Measurements from ENCODE around the gene PPP2R2C. TPM values are rescaled to one million over a fixed set of nuclear protein-coding genes. Genes with fewer than 3 reads are reported as not detected.

PPP2R2C gene
- total and polyA plus RNA-seq, 4 experiments from 2014 or later = not detected

DNA sequence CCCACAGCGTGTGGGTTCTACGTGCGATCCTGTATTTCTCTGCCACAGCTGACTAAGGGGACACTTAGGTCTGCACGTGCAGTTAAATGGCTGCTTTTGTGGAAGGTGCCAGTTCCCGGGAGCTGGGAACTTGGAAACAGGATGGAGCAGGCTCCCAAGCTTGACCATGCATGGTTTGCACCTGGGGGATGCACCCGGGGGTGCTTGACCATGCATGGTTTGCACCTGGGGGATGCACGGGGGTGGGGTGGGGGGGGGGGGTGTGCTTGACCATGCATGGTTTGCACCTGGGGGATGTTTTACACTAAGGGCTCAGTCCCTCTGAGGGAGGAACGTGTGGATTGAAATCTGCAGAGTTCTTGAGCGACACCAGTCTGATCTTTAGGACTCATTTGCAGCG lies 197.1 kb downstream of the PPP2R2C start:
- H3K36me3 Mint-ChIP-seq = no peaks in the 10 kb centered on the region

DNA sequence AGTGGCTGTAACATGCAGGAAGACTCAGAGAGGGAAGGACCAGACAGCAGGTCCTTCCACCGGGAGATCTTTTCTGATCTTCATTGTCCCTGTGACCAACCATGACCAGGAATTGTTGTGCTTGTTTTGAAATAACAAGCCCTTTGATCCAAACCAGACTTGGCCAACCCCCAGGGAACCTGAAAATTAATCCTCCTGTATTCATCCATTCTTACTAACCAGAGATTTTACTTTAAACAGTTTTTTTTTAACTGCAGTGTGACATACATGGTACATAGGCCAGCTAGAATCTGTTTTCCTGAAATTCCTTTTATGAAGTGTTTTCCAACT lies 198.8 kb downstream of the PPP2R2C start:
- intact Hi-C loops (cut with micrococcal nuclease) = no loop called here
- no peak overlapping the region for H3K4me3 Mint-ChIP-seq
- Histone ChIP-seq H3K9me3 (ENCODE audit: control insufficient read depth in 1 of 2, low read length in 2 of 2) (no peaks in the 10 kb centered on the region), H3K27ac (ENCODE audit: low read depth, low read length) (no peak overlapping the region), H3K4me3 (ENCODE audit: low read length in 2 of 2) (no peak overlapping the region), H3K36me3 (ENCODE audit: insufficient read depth, low read length) (no peaks in the 10 kb centered on the region), H3K4me1 (ENCODE audit: insufficient read depth, low read length) (peaks cover 20% of the 10 kb centered on the region), H3K27me3 (ENCODE audit: insufficient read depth, low read length) (no peaks in the 10 kb centered on the region)
- no peak overlapping the region for H3K27ac Mint-ChIP-seq
- H3K27me3 Mint-ChIP-seq = no peaks in the 10 kb centered on the region
- peaks cover 0 to 2% of the 10 kb centered on the region in 2 donors for H3K36me3 Mint-ChIP-seq
- no peak for DNase-seq
- H3K9me3 Mint-ChIP-seq = no peaks in the 10 kb centered on the region
- peaks cover 10 to 26% (median 16%) of the 10 kb centered on the region in 4 donors for H3K4me1 Mint-ChIP-seq
- POLR2A ChIA-PET (ENCODE audit: partially characterized antibody) = no interaction called here
- CTCF ChIA-PET (ENCODE audit: partially characterized antibody) = no interaction called here

More for the DNA sequence above, 197.1 kb downstream of the PPP2R2C start:
- H3K9me3 ChIP-seq (ENCODE audit: control insufficient read depth in 1 of 2, low read length in 2 of 2) = no peaks in the 10 kb centered on the region
- no peak overlapping the region for H3K4me3 ChIP-seq (ENCODE audit: low read length in 2 of 2)
- H3K4me1 ChIP-seq (ENCODE audit: insufficient read depth, low read length) = peaks cover 17% of the 10 kb centered on the region
- Mint-ChIP-seq H3K27ac (no peak overlapping the region), H3K27me3 (no peaks in the 10 kb centered on the region), H3K9me3 (no peaks in the 10 kb centered on the region), H3K4me3 (no peak overlapping the region), H3K4me1 (peaks cover 7 to 24% (median 14%) of the 10 kb centered on the region in 4 donors)
- no peaks in the 10 kb centered on the region for H3K27me3 ChIP-seq (ENCODE audit: insufficient read depth, low read length)
- intact Hi-C loops (cut with micrococcal nuclease) = no loop called here
- no peak for DNase-seq
- H3K27ac ChIP-seq (ENCODE audit: low read depth, low read length) = no peak overlapping the region
- no peaks in the 10 kb centered on the region for H3K36me3 ChIP-seq (ENCODE audit: insufficient read depth, low read length)
- ChIA-PET POLR2A (ENCODE audit: partially characterized antibody) (no interaction called here), CTCF (ENCODE audit: partially characterized antibody) (no interaction called here)

DNA sequence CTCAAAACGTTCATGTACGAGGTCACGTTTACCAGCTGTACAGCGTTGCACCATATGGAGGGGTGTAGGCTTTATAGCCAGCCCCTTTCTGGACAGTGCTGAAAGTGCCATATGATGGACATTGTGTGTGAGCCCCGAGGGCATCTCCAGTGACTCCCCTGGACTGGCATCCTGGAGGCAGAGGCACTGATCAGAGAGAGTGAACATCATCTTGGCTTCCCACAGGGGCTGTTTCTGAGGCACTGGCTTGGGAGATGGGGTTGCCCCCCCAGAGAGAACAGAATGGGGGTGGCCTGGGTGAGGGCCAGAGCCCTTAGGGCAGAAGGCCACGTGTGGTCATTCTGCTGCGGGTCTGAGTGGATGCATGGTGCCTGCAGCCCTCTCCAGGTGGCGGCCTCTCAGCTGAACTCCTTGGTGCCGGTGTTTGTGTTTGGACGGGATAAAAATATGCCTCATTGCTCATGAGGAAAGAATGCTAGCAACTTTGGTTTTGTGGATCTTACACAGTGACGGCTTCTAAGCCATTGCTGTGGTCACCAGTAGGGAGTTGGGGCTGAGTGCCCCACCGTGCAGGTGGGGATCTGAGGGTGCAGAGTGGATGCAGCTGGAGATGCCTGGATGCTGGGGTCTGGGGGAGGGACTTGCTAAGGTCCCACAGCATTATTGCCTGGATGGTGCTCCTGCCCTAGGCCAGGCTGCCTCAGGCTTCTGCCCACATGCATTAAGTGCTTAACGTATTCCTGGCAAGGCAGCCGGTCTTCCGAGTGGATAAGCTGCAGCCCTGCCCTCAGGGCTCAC lies 199.4 kb downstream of the PPP2R2C start:
- intact Hi-C loops (cut with micrococcal nuclease) = no loop called here
- H3K4me3 ChIP-seq (ENCODE audit: low read length in 2 of 2) = no peak overlapping the region
- peaks cover 14% of the 10 kb centered on the region for H3K4me1 ChIP-seq (ENCODE audit: insufficient read depth, low read length)
- H3K36me3 ChIP-seq (ENCODE audit: insufficient read depth, low read length) = no peaks in the 10 kb centered on the region
- H3K27me3 Mint-ChIP-seq = peaks cover 0 to 2% of the 10 kb centered on the region in 2 donors
- DNase-seq = no peak
- ChIA-PET CTCF (ENCODE audit: partially characterized antibody) (interaction anchor here (0.8 kb wide), 1 partner anchor 22 kb away, joined by 3 read pairs; no protein-coding TSS in a partner anchor), POLR2A (ENCODE audit: partially characterized antibody) (no interaction called here)
- no peak overlapping the region for H3K27ac Mint-ChIP-seq
- no peak overlapping the region for H3K27ac ChIP-seq (ENCODE audit: low read depth, low read length)
- H3K4me3 Mint-ChIP-seq = peak overlapping the region in 1 of 8 donors; percentile 4
- peaks cover 9 to 26% (median 14%) of the 10 kb centered on the region in 4 donors for H3K4me1 Mint-ChIP-seq
- no peaks in the 10 kb centered on the region for H3K9me3 Mint-ChIP-seq
- H3K36me3 Mint-ChIP-seq = peaks cover 0 to 2% of the 10 kb centered on the region in 2 donors
- no peaks in the 10 kb centered on the region for H3K27me3 ChIP-seq (ENCODE audit: insufficient read depth, low read length)
- no peaks in the 10 kb centered on the region for H3K9me3 ChIP-seq (ENCODE audit: control insufficient read depth in 1 of 2, low read length in 2 of 2)

DNA sequence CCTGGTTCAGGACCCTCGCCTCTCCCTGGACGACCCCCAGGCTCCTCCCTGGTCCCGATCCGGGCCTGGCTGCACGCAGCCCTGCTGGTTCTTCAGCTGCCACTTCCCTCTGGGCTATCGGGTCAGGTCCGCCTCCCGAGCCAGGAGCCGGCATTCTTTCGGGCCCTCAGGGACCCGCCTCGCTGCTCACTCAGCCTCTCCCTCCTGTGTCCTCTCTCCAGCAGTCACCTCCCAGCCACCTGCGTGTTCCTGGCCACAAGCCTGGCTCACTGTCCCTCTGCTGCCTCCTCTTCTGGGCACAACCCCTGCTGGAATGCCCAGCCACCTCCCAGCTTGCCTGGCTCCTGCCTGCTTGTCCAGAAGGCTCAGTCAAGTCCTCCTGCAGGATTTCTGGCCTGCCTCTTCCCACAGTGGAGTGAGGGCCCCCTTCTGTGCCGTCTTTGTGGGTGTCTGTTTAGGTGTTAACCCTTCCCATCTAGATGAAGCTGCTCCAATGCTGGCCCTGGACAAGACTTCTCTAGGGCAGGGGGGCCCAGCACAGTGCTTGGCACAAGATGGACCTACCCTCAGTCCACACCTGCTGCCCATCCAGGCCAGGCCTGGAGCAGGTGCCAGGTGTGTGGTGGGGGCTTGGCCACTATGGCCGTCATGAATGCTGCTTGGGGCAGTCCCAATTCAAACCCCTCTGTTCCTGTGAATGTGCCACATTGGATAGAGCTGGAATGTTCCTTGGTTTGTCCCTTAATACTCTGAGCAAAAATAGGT lies 200.5 kb downstream of the PPP2R2C start:
- intact Hi-C loops (cut with micrococcal nuclease) = no loop called here
- Histone ChIP-seq H3K9me3 (ENCODE audit: control insufficient read depth in 1 of 2, low read length in 2 of 2) (no peaks in the 10 kb centered on the region), H3K27ac (ENCODE audit: low read depth, low read length) (no peak overlapping the region), H3K36me3 (ENCODE audit: insufficient read depth, low read length) (no peaks in the 10 kb centered on the region), H3K4me3 (ENCODE audit: low read length in 2 of 2) (no peak overlapping the region), H3K27me3 (ENCODE audit: insufficient read depth, low read length) (no peaks in the 10 kb centered on the region), H3K4me1 (ENCODE audit: insufficient read depth, low read length) (peaks cover 10% of the 10 kb centered on the region)
- H3K4me3 Mint-ChIP-seq = peak overlapping the region in 6 of 8 donors; percentile 21 to 85 (median 62)
- H3K4me1 Mint-ChIP-seq = peaks cover 13 to 30% (median 14%) of the 10 kb centered on the region in 4 donors
- DNase-seq = no peak
- peaks cover 0 to 2% of the 10 kb centered on the region in 2 donors for H3K36me3 Mint-ChIP-seq
- CTCF ChIA-PET (ENCODE audit: partially characterized antibody) = interaction anchor here (0.8 to 2.0 kb wide), 3 partner anchors 18 to 56 kb away, joined by 3 to 6 read pairs (median 3); no protein-coding TSS in a partner anchor
- POLR2A ChIA-PET (ENCODE audit: partially characterized antibody) = no interaction called here
- H3K27me3 Mint-ChIP-seq = peaks cover 0 to 2% of the 10 kb centered on the region in 2 donors
- H3K9me3 Mint-ChIP-seq = no peaks in the 10 kb centered on the region
- H3K27ac Mint-ChIP-seq = peak overlapping the region in 2 of 7 donors; percentile 53 to 66

DNA sequence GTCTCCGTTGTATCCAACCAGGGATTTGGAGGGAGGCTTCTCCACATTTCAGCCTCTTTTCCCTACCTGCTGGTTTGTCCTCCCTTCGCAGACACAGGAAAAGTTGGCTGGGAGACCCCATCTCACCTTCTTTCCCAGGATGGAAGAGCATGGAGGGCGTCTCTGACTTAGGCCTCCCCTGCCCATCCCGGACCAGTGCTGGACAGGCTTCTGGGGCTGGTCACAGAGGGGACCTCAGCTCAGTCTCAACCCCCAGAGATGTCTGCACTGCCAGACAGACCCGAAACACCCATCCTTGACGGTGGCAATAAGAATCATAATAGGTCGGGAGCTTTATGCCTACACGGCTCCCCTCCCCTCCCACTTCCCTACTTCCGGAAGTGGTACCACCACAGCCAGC lies 201.2 kb downstream of the PPP2R2C start:
- Mint-ChIP-seq H3K27ac (no peak overlapping the region), H3K4me3 (peak overlapping the region in 7 of 8 donors; percentile 82 to 91 (median 86)), H3K27me3 (peaks cover 0 to 2% of the 10 kb centered on the region in 2 donors), H3K36me3 (peaks cover 0 to 2% of the 10 kb centered on the region in 2 donors), H3K4me1 (peaks cover 13 to 25% (median 14%) of the 10 kb centered on the region in 4 donors), H3K9me3 (no peaks in the 10 kb centered on the region)
- POLR2A ChIA-PET (ENCODE audit: partially characterized antibody) = interaction anchor here (1.2 kb wide), 1 partner anchor 71 kb away, joined by 3 read pairs; the partner anchor contains the start of gene JAKMIP1
- CTCF ChIA-PET (ENCODE audit: partially characterized antibody) = interaction anchor here (1.3 to 2.0 kb wide), 2 partner anchors 17 to 56 kb away, joined by 3 to 6 read pairs; no protein-coding TSS in a partner anchor
- H3K9me3 ChIP-seq (ENCODE audit: control insufficient read depth in 1 of 2, low read length in 2 of 2) = no peaks in the 10 kb centered on the region
- H3K27me3 ChIP-seq (ENCODE audit: insufficient read depth, low read length) = no peaks in the 10 kb centered on the region
- no peak overlapping the region for H3K4me3 ChIP-seq (ENCODE audit: low read length in 2 of 2)
- no peaks in the 10 kb centered on the region for H3K36me3 ChIP-seq (ENCODE audit: insufficient read depth, low read length)
- no peak overlapping the region for H3K27ac ChIP-seq (ENCODE audit: low read depth, low read length)
- H3K4me1 ChIP-seq (ENCODE audit: insufficient read depth, low read length) = peaks cover 10% of the 10 kb centered on the region
- no peak for DNase-seq
- intact Hi-C loops (cut with micrococcal nuclease) = no loop called here

DNA sequence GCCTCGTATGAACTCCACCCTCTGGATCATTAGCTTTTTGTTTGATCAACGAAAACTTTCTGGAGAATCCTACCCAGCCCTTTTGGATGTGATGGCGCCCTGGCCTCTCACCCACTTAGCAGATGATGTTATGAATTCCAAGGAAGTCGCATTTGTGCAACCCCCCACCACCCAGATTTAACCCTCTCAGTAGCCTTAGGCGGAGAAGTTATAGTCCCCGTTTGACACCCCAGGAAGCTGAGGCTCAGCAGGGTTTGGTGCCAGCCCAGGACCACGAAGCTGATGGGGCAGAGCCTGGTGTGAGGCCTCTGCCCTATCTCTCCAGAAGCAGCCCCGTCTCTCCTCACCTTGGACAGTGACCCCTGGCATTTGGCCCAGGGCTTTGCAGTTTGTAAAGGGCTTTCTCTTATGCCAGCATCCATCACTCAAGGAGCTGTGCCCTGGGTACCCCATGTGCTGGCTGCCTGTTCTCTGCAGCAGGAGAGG lies 201.7 kb downstream of the PPP2R2C start:
- peak overlapping the region in 4 of 7 donors; percentile 57 to 81 (median 68) for H3K27ac Mint-ChIP-seq
- peaks cover 0 to 2% of the 10 kb centered on the region in 2 donors for H3K36me3 Mint-ChIP-seq
- intact Hi-C loops (cut with micrococcal nuclease) = no loop called here
- no peak overlapping the region for H3K4me3 ChIP-seq (ENCODE audit: low read length in 2 of 2)
- DNase-seq = no peak
- peaks cover 10% of the 10 kb centered on the region for H3K4me1 ChIP-seq (ENCODE audit: insufficient read depth, low read length)
- no peaks in the 10 kb centered on the region for H3K27me3 ChIP-seq (ENCODE audit: insufficient read depth, low read length)
- H3K27ac ChIP-seq (ENCODE audit: low read depth, low read length) = no peak overlapping the region
- no peaks in the 10 kb centered on the region for H3K9me3 ChIP-seq (ENCODE audit: control insufficient read depth in 1 of 2, low read length in 2 of 2)
- H3K36me3 ChIP-seq (ENCODE audit: insufficient read depth, low read length) = no peaks in the 10 kb centered on the region
- peak overlapping the region; percentile 82 to 91 (median 86) for H3K4me3 Mint-ChIP-seq
- H3K9me3 Mint-ChIP-seq = no peaks in the 10 kb centered on the region
- ChIA-PET POLR2A (ENCODE audit: partially characterized antibody) (interaction anchor here (1.2 to 1.6 kb wide), 2 partner anchors 8 to 71 kb away, joined by 3 to 5 read pairs; partner anchors contain the start of gene JAKMIP1), CTCF (ENCODE audit: partially characterized antibody) (interaction anchor here (2.0 to 2.4 kb wide), 2 partner anchors 21 to 57 kb away, joined by 6 to 13 read pairs; no protein-coding TSS in a partner anchor)
- peaks cover 13 to 25% (median 14%) of the 10 kb centered on the region in 4 donors for H3K4me1 Mint-ChIP-seq
- H3K27me3 Mint-ChIP-seq = peaks cover 0 to 2% of the 10 kb centered on the region in 2 donors
